ENCODE measurements around the gene CACTIN.
"Not testable (repeated sequence)": the region's sequence is repeated elsewhere in the genome, so short reads cannot be mapped to it uniquely, and the experiment has no call there.

CACTIN gene

DNA sequence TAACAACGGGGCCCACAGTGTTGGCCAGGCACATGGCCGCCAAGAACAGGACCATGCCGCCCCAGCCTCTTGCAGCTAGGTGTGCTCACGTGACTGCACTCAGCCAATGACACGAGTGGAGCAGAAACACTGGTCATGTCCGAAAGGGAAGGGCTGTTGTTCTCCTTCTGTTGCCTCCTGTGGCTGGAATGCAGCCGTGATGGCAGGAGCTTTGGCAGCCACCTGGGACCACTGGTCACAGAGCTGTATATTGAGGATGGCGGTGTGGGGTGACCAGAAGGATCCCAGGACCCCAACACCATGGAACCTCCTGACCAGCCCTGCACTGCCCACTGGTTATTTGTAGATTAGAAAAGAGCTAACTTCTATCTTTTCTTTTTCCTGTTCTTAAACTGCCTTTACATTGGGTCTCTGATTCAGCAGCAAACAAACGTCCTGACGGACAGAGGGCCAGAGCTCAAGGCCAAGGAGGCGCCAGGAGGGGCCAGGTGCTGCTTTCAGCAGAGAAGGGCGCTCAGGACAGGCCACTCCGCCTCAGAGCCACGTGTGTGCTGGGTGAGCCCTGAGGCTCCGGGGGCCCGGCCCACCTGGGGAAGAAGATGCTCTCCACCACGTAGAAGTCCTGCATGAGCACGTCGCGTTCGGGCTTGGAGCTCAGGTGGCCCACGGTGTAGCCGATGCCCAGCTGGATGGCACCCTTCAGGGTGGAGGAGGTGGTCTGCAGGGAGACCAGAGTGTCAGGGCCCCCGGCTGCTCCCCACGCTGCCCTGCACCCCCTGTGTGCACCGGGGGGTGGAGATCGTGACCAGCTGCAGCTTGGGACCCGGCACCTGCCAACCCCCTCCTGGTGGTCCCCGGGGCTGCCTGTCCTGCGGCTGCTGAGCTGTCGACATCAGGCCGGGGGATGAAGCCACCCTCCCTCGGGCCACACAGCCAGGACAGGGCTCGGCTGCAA, 35.0 kb upstream of the CACTIN start:
- no peak for DNase-seq

- DNase-seq, result no peak
Measured at GRCh38 chr19:3660493-3661219, 34.1 kb upstream of the CACTIN start.

DNA sequence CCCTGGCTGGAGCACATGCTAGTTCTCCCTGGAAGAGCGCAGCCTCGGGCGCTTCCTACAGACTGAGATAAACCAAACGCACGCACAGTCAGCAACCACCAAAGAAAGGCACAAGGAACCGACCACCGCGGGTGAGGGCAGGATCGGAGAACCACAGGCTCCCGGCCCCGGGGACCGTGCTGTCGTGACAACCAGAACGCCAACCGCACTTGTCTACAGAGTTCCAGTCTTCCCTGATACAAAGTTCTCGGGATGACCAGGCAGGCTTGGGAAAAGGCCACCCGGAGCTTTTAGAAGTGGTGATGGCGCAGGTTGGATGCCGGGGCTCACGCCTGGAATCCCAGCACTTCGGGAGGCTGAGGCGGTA, 33.1 kb upstream of the CACTIN start:
- DNase-seq, result no peak

- no peak for DNase-seq
Measured at GRCh38 chr19:3658870-3659745, 32.5 kb upstream of the CACTIN start.

DNA sequence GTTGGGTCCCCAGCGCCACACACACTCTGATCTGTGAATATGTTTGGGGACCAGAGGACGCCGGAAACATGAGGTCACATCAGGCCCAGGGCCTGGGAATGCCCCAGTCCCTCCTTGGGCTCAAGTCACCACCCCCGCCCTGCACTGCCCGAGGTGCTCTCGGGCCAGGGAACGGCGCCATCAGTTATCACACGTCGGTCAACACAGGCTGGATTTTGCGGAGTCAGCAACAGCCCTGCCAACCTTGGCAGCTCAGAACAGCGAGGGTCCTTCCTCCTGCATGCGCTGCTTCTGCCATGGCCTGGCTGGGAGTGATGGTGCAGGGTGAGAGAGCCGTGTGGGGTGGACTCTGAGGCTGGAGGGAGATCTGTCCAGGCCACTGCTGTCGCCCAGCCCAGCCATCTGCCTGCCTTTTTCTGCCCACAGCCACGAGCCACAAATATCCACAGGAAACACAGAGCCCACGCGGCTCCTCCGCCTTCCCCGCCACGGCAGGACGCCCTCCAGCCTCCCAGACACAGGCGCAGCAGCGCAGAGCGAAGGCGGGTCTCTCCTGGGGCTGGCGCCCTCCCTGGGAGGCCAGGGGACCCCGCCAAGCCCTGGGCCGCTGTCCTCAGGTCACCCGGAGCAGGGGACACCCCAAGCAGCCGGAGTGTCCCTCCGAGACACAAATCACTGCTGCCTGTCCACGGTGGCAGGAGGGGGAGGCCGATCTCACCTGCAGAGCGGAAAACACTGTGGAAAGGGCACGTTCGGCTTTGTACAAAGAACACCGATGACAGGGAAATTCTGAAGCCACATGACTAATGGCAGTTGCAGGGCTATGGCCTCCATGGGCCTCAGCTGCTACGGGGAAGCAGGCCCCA, 31.6 kb upstream of the CACTIN start:
- no peak for DNase-seq

DNA sequence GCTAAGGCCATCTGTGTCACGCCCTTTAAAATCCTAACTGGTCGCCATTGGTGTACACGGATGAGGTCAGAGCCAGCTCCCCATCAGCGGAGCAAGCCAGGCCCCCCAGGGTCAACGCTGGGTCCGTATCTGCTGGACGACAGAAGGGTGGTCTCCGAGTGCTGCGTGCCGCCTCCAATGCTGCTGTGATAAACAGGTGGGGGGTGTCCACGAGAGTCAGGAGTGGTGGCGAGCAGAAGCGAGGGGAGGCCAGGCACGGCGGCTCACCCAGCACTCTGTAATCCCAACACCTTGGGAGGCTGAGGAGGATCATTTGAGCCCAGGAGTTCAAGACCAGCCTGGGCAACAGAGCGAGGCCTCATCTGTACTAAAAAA, 30.8 kb upstream of the CACTIN start:
- DNase-seq, result no peak

DNA sequence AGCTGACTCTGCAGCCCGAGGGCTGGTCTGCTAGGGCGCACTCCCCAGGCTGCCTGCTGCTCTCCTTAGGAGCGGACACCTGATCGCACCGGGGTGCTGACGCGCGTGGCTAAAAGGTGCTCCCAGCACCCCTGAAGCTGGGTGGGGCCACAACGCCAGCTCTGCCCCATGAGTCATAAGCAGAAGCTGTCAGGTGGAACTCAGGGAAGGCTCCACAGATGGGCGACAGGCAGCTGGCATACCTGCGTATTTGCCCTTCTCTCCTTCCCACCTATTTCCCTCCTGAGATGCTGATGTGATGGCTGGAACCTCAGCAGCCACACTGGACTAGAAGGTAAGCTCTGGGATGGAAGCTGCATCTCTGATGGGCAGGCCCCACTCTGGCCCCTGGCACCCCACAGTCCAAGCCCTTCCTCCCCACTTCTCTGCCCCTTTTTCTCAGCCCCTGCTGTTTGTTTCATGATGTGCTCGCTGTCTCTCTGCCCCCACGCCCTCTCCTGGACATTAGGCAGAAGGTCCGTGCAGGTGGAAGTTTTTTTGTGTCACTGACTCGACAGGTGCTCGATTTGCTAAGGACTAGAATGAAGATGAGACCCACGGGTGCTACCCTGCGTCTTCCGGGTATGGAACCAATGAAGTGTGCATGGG, 30.3 kb upstream of the CACTIN start:
- no peak for DNase-seq

DNA sequence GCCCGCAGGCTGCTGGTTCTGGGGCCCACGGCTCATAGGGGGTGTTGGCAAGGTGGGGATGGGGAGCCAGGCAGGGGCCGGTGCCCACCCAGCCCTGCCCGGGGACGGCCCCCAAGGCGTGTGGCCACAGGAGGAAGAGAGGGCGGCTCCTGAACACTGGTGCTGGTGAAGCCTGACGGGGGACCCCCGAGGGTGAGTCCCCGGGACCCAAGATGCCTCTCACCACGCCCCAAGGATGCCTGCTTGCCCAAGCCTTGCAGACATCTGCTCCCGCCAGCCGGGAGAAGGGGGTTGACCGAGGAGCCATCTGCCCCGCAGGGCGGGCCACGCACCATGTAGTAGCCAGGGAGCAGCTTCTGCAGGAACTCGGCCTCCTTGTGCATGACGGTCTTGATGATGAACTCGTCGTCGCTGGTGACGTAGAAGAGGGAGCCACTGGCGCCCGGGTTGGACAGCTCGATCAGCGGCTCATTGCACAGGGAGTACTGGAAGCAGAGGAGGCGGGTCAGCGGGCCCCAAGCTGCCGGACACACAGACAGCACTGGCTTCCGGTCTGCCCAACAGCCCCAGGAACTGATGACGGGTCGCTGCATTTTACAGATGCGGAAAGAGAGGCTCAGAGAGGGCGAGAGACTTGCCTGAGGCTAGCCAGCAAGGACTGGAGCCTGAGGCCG, 29.6 kb upstream of the CACTIN start:
- no peak for DNase-seq

DNA sequence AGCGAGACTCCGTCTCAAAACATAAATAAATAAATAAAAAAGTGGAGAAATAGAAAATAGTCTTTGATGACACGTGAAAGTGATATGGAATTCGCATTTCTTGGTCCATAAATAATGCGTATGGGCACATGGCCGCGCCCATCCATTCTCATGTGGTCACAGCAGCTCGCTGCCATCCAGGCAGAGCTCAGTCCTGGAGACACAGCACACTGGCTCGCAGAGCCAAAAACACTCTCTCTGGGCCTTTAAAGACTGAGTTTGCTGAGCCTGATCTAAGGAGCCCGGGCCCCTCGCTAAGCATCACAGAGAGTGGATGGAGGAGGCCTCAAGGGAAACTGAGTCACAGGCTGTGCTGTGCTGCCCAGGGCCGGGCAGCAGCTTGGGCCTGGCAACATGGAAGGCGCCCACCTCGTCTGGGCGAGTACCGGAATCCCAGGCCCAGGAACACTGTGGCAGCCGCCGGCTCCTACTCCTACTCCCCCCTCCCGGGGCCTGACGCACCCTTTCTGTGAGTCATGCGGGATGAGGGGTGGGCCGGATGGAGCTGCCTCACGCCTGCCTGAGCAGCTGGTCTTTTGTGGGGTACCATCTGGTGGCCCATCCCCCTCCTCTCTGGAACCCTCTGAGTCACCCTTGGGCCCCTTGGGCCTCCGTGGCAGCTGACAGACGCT, 28.9 kb upstream of the CACTIN start:
- no peak for DNase-seq

GRCh38 chr19:3653865-3654513, 27.4 kb upstream of the CACTIN start:
- DNase-seq, result no peak

DNA sequence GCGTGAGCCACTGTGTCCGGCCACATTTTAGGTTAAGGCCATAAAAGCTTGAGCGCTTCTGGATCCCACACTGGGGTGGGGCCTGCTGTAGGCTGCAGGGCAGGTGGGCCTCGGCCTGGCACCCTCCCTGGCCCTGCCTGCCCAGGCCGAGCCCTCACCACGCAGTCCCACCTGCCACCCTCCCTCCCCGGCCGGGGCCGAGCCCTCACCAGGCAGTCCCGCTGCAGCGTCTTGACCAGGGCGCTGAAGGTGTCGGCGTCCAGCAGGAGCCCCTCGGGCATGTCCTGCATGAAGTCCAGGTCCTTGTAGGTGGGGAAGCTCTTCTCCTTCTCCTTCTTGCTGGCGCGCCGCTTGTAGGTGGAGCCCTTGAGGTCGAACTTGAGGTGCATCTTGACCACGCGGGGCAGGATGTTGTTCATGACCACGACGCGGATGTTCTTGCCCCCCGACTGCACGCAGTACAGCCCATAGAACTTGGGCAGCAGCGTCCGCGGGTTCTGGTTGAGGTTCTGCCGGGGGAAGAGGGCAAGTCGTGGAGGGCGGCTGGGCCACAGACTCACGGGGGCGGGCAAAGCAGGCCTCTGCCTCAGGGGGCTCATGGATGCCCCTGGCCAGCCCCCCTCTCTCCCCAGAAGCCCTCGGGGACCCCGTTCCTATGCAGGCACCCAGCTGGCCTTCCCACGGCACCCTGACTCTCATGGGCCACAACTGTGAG, 26.6 kb upstream of the CACTIN start:
- DNase-seq, result no peak

- no peak for DNase-seq
Measured at GRCh38 chr19:3652422-3652821, 25.8 kb upstream of the CACTIN start.

- no peak for DNase-seq
Measured at GRCh38 chr19:3651684-3652083, 25.1 kb upstream of the CACTIN start.

GRCh38 chr19:3649888-3650287, 23.3 kb upstream of the CACTIN start:
- DNase-seq, result no peak

GRCh38 chr19:3648037-3648905, 21.7 kb upstream of the CACTIN start:
- no peak for DNase-seq

DNA sequence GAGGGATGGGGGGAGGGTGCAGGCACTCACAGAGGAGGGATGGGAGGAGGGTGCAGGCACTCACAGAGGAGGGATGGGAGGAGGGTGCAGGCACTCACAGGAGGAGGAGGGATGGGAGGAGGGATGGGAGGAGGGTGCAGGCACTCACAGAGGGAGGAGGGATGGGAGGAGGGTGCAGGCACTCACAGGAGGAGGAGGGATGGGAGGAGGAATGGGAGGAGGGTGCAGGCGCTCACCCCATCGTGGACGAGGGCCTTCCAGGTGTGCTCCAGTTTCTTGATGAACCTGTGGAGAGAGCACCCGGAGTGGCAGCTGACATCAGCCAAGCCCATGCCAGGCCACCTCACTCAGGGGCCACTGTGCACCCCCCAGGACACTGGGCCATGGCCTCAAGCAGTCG, 20.5 kb upstream of the CACTIN start:
- DNase-seq, result not testable (repeated sequence)

GRCh38 chr19:3646336-3647092, 19.9 kb upstream of the CACTIN start:
- DNase-seq, result no peak

DNA sequence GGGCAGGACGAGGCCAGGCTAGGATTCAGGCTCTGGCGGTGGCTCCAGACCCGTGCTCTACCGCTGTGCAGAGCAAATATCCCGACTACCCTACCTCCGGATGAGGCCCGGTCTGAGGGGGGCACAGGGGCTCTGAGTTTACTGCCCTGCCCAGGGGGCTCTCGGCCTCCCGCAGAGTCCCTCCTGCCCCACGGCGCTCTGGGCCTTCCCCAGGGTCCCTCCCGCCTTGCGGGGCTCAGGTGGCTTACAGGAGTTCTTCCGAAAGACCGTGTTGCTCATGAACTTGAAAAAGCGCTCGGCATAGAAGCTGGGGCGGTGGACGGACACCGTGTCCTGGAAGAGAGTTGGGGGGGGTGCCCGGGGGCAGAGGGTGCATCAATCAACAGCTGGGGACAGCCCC, 19.1 kb upstream of the CACTIN start:
- DNase-seq, result no peak
